Measurements from ENCODE around the gene LRP1. TPM values are rescaled to one million over a fixed set of nuclear protein-coding genes. Genes with fewer than 3 reads are reported as not detected.

Gene LRP1
- total and polyA plus RNA-seq, 2 of the 13 experiments (the other 11 are each of a cell fraction or from before 2014, with no cell fraction given) = 14.7 to 30.8 TPM

- no peak for TF ChIP-seq ZZZ3 (CRISPR knock-in tag; IDR thresholded peaks at IDR 0.05; ENCODE audit: borderline replicate concordance)
- 0 out of 2 replicates have a peak, but pooled peaks have one; percentile 7 for TF ChIP-seq RFXAP (CRISPR knock-in tag; IDR thresholded peaks at IDR 0.05; ENCODE audit: borderline replicate concordance)
- TF ChIP-seq SP1 (IDR thresholded peaks at IDR 0.05) = no peak
- TF ChIP-seq SP1 (CRISPR knock-in tag; IDR thresholded peaks at IDR 0.05) = 0 out of 2 replicates have a peak, but pooled peaks have one; percentile 17
- 0 out of 2 replicates have a peak, but pooled peaks have one; percentile 3 for TF ChIP-seq KDM2A (CRISPR knock-in tag; IDR thresholded peaks at IDR 0.05; ENCODE audit: borderline replicate concordance, low read depth)
- TF ChIP-seq ERF (CRISPR knock-in tag; IDR thresholded peaks at IDR 0.05) = 0 out of 2 replicates have a peak, but pooled peaks have one; percentile 16
- no peak for TF ChIP-seq TARDBP (CRISPR knock-in tag; IDR thresholded peaks at IDR 0.05)
- no peak for TF ChIP-seq BCL6 (CRISPR knock-in tag; IDR thresholded peaks at IDR 0.05)
- TF ChIP-seq, protein P1, sequence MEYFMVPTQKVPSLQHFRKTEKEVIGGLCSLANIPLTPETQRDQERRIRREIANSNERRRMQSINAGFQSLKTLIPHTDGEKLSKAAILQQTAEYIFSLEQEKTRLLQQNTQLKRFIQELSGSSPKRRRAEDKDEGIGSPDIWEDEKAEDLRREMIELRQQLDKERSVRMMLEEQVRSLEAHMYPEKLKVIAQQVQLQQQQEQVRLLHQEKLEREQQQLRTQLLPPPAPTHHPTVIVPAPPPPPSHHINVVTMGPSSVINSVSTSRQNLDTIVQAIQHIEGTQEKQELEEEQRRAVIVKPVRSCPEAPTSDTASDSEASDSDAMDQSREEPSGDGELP (IDR thresholded peaks at IDR 0.05; ENCODE audit: borderline replicate concordance, low read depth) = peak; percentile 7; the same call in 1 of the 2 replicates
- TF ChIP-seq, protein P2, sequence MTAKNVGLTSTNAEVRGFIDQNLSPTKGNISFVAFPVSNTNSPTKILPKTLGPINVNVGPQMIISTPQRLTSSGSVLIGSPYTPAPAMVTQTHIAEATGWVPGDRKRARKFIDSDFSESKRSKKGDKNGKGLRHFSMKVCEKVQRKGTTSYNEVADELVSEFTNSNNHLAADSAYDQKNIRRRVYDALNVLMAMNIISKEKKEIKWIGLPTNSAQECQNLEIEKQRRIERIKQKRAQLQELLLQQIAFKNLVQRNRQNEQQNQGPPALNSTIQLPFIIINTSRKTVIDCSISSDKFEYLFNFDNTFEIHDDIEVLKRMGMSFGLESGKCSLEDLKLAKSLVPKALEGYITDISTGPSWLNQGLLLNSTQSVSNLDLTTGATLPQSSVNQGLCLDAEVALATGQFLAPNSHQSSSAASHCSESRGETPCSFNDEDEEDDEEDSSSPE (CRISPR knock-in tag; IDR thresholded peaks at IDR 0.05) = 0 out of 2 replicates have a peak, but pooled peaks have one; percentile 19
- TF ChIP-seq, protein P3, sequence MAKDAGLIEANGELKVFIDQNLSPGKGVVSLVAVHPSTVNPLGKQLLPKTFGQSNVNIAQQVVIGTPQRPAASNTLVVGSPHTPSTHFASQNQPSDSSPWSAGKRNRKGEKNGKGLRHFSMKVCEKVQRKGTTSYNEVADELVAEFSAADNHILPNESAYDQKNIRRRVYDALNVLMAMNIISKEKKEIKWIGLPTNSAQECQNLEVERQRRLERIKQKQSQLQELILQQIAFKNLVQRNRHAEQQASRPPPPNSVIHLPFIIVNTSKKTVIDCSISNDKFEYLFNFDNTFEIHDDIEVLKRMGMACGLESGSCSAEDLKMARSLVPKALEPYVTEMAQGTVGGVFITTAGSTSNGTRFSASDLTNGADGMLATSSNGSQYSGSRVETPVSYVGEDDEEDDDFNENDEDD (CRISPR knock-in tag; IDR thresholded peaks at IDR 0.05; ENCODE audit: borderline replicate concordance) = peak; percentile 41; the same call in 1 of the 2 replicates
- no peak for TF ChIP-seq RFX3 (CRISPR knock-in tag; IDR thresholded peaks at IDR 0.05)
- no peak for TF ChIP-seq KDM5B (CRISPR knock-in tag; IDR thresholded peaks at IDR 0.05; ENCODE audit: borderline replicate concordance)
- no peak for TF ChIP-seq HOMEZ (CRISPR knock-in tag; IDR thresholded peaks at IDR 0.05; ENCODE audit: low read depth)
- TF ChIP-seq YEATS4 (CRISPR knock-in tag; IDR thresholded peaks at IDR 0.05; ENCODE audit: borderline replicate concordance) = 0 out of 2 replicates have a peak, but pooled peaks have one; percentile 14
- no peak for TF ChIP-seq MAZ (IDR thresholded peaks at IDR 0.05; ENCODE audit: borderline replicate concordance, low read depth, low read length)
- peak; percentile 18; the same call in 1 of the 2 replicates for TF ChIP-seq MAZ (CRISPR knock-in tag; IDR thresholded peaks at IDR 0.05; ENCODE audit: low read depth)
- no peak for TF ChIP-seq ZNF616 (CRISPR knock-in tag; IDR thresholded peaks at IDR 0.05; ENCODE audit: low read depth)
- 0 out of 2 replicates have a peak, but pooled peaks have one; percentile 34 for TF ChIP-seq NR2C2 (CRISPR knock-in tag; IDR thresholded peaks at IDR 0.05; ENCODE audit: borderline replicate concordance)
- TF ChIP-seq, protein P4, sequence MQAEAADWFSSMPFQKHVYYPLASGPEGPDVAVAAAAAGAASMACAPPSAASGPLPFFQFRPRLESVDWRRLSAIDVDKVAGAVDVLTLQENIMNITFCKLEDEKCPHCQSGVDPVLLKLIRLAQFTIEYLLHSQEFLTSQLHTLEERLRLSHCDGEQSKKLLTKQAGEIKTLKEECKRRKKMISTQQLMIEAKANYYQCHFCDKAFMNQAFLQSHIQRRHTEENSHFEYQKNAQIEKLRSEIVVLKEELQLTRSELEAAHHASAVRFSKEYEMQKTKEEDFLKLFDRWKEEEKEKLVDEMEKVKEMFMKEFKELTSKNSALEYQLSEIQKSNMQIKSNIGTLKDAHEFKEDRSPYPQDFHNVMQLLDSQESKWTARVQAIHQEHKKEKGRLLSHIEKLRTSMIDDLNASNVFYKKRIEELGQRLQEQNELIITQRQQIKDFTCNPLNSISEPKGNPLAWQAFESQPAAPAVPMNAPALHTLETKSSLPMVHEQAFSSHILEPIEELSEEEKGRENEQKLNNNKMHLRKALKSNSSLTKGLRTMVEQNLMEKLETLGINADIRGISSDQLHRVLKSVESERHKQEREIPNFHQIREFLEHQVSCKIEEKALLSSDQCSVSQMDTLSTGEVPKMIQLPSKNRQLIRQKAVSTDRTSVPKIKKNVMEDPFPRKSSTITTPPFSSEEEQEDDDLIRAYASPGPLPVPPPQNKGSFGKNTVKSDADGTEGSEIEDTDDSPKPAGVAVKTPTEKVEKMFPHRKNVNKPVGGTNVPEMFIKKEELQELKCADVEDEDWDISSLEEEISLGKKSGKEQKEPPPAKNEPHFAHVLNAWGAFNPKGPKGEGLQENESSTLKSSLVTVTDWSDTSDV (CRISPR knock-in tag; IDR thresholded peaks at IDR 0.05) = no peak
- TF ChIP-seq SRSF1 (optimal IDR thresholded peaks at IDR 0.05; ENCODE audit: low read depth, low read length) = peak; percentile 59
- TF ChIP-seq ZNF713 (CRISPR knock-in tag; IDR thresholded peaks at IDR 0.05) = no peak
Measured at GRCh38 chr12:57216014-57216911, 88.0 kb downstream of the LRP1 start, which contains the start of gene NXPH4 (continued).

Measured in HepG2 (cell line).